Left forelimb (tissue), 1 donor: Measurements from ENCODE around the gene CYP51A1.
"Not testable (repeated sequence)": the region's sequence is repeated elsewhere in the genome, so short reads cannot be mapped to it uniquely, and the experiment has no call there.

Experiments used
- DNase-seq: peaks from one replicate; pipeline ENCODE4 v3.0.0-alpha.2; 2018; ENCODE audit warnings: low spot score

The CYP51A1 gene

DNA sequence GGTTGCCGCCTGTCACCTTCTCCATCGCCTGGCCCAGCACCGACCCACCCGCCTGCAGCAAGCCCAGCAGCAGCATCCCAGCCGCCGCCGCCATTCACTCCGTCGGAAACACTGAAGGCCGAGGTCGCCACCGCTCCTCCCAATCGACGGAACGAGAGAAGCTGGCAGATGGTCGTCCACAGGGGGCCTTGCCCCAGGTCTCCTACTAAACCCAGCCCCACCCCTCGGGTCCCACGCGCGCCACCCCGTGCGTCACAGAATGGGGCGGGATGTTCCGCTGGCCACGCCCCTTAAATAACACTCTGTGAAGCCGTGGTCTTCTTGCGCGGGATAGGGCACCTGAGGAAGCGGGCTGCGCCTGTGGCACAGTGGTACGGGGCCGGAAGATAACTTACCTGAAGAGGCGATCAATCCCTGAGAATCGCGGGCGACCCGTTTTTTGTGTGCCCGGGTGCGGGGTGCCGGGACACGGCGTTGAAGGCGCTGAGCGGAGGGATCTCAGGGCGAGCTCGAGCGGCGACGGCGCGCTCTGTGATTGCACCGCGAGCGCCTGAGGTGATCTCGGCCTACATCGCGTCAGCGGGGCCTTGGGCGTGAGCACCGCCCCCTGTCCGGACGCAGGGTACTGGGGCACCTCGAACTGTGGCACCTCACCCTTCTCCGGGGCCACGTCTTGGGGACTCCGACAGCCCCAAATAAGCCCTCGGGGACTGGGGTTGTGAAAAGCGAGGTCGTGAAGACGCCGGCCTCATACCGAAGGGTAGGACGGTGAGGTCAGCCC lies at the start of gene CYP51A1:
Gene CYP51A1, minus strand, starts transcription at position 207 of the 781 bp plus-strand sequence. Its CDS starts 113 bp downstream, at position 94.
- DNase-seq: peak; percentile 96

DNA sequence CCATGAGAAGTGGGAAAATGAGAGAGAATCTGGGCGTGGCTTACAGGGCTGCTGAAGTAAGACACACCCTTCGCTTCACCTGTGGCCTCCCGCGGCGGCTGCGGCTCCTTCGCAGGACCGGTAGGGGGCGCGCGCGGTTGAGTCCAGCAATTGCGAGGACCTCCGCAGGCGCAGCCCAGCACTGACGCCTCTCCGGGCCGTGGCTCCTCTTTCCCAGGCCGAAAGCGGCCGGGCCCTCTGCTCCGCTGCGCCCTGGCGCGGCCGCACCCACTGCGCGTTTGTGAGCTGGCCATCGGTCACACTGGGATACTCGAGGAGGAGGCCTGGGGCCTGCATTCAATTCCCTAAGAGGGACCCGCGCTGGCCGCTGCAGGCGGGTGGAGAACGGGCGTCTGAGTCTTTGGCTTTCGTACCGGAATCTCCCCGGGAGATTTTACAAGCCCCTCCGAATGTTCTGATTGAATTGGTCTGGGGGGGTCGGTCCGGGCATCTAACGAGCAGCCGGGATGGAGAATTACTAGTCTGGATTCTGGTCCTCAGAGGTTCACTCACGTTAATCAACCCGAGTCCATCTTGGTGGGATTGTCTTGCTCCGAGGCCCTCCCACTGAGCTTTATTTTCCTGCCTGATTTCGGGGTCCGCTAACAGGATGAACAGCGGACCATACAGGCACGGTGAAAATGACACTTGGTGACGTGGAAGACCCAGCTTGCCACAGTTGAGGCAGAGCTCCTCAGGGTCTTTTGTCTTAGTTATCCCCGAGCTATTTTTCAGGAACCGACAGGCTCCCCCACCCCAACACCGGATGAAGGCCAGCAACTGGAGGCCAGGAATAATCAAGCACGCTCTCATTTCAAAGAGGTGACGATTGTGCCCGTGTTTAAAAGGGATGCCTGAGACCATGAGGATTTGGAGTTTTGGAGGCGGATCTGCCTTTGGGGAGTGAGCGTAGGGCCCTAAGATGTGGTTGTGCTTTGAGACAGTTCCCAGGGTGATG lies 44.9 kb upstream of the CYP51A1 start, which contains the start of gene LRRD1:
Gene LRRD1, minus strand, starts transcription at position 215 of the 997 bp plus-strand sequence. CDS start 13,940 bp downstream, outside the sequence.
- peak; percentile 92 for DNase-seq

DNA sequence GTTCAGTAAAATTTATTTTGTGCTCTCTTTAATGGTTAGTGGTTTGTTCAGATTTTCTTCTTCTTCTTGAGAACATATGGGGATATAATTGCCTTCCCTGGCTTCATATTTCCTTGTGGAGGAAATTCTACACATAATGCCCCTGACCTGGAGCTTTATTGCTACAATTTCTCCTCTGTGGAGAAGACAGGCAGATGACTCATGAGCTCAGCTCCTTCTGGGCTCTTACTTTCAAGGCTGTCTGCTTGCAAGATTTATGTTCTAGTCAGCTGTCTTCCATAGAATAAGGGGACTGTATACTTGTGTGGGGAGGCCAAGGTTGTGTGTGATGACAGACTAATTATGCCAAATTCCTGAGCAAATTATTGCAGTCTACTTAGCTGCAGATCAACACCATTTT lies 43.1 kb upstream of the CYP51A1 start:
- DNase-seq: no peak

DNA sequence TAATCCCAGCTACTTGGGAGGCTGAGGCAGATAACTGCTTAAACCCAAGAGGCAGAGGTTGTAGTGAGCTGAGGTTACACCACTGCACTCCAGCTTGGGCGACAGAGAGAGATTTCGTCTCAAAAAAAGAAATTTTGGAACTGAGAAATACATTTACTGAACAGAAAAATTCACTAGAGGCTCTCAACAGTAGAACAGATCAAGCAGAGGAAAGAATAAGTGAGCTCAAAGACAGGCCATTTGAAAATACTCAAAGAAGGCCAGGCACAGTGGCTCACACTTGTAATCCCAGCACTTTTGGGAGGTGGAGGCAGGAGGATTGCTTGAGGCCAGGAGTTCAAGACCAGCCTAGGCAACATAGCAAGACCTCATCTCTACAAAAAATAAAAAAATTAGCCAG lies 35.3 kb upstream of the CYP51A1 start:
- not testable (repeated sequence) for DNase-seq

DNA sequence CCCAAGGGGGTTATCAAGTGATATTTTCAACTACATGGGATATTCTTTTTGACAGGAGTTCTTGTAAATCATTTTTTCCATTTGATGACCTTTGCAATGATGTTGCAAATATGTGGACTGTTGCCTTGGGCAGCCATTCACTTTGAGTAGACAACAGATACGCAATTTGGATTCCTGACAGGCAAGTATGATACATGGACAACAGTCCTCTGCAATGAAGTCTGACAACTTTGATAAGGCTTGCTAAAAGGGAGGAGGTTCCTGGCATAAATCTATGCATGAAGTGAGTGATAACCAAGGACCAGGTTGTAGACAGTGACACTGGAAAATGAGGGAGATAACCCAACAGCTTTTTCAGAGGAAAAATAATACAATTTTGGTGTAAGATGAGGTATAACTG lies 27.0 kb upstream of the CYP51A1 start:
- no peak for DNase-seq

DNA sequence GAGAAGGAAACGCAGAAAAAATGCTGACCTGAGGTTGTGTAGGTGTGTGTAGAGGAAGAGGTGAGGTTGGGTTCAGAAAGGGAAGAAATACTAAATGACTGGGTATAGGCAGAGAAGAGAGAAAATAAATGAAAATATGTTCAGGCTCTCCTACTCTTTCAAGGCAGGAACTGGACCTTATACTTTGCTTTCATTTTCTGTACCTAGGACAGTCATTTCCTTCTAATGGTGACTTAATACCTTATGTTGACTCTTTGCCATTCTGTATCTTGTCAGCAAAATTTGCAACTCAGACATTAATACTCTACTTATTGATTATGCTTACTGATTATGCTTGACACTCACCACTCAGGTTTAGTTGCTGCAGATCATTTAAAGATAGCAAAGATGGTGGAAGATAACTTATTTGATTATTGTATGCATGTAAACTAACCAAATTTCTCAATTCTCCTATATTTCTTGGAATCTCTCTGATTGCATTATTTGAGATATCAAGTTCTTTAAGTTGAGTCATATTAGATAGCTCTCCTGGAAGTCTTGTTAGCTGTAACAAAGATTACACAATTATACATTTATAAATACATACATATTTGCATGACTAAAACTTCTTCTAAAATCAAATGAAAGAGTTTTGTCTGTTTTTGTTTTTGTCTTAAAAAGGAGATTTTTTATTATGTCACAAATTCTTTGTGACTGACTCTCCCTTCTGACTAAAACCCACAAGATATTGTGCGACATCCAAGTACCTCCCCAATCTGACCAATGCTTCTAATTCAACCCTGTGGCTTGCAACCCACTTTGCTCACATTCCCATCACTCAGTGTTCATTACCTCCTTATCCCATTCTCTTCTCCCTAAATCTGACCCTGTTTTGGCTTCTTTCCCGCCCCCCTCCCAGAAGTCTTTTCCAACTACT lies 24.6 kb upstream of the CYP51A1 start:
- no peak for DNase-seq

DNA sequence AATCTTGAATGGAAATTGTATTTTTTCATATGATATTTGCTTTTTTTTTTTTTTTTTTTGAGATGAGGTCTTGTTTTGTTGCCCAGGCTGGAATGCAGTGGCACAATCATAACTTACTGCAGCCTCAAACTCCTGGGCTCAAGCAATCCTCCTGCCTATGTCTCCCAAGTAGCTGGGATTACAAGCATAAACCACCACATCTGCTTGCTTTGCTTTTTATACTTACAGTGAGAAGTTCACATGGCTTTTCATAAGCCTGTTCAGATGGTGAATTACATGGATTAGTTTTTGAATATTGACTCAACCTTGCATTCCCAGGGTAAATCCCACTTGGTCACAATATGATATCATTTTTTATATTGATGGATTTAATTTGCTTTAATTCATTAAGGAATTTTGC lies 22.7 kb upstream of the CYP51A1 start:
- no peak for DNase-seq

DNA sequence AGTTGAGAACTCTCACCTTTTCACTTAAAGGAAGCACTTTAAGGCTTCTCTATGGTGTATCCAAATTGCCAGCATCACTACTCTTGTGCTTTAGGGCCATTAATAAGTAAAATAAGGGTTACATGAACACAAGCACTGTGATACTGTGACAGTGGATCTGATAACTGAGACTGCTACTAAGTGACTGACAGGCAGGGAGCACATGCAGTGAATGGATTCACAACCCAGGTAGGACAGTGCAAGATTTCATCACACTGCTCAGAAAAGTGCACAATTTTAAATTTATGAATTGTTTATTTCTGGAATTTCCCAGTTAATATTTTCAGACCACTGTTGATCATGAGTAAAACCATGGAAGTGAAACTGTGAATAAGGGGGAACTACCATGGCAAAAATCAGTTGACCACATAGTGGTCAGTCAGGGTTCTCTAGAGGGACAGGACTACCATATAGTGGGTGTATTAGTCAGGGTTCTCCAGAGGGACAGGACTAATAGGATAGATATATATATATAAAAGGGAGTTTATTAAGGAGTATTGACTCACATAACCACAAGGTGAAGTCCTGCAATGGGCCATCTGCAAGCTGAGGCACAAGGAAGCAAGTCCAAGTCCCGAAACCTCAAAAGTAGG lies 20.9 kb upstream of the CYP51A1 start:
- DNase-seq: no peak

DNA sequence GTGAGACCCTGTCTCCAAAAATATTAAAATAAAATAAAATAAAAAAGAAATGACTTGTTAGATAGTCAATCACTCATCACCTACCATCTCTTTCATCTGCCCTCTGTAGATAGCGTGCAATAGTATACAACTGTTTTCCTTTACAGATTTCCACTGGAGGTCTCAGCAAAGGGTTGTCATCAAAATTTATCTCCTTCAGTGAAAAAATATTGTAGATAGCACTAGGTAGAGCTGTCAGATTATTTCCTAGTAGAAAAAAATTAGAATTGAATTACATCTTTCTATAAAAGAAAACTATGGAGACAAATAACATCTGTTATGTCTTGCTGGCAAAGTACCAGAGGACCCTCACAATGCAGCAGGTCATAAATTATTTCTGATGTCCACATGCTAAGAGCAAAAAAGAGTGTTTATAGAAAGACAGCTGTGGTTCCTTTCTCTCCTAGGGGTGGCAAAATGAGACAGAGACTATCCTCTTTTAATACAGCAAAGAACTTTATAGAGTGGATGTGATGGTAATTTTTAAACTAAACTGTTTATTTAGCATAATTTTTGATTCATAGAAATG lies 16.3 kb upstream of the CYP51A1 start:
- no peak for DNase-seq

DNA sequence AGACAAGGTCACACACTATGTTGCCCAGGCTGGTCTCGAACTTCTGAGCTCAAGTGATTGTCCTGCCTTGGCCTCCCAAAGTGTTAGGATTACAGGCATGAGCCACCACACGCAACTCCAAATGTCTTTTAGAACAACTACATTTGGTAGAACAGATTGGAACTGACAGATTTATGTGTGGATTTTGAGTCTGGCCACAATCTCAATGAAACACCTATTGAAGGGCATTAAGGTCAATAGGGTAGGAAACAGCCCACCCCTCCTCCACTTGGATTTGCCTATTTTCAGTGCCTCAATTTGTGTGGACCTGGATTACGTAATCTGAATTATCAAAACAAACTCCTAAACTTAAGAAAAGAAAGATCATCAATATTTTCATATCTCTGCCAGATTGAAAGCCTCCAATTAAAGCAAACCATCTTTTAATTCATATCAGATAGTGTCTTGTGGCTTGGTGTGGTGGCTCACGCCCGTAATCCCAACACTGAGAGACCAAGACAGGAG lies 15.5 kb upstream of the CYP51A1 start:
- no peak for DNase-seq

DNA sequence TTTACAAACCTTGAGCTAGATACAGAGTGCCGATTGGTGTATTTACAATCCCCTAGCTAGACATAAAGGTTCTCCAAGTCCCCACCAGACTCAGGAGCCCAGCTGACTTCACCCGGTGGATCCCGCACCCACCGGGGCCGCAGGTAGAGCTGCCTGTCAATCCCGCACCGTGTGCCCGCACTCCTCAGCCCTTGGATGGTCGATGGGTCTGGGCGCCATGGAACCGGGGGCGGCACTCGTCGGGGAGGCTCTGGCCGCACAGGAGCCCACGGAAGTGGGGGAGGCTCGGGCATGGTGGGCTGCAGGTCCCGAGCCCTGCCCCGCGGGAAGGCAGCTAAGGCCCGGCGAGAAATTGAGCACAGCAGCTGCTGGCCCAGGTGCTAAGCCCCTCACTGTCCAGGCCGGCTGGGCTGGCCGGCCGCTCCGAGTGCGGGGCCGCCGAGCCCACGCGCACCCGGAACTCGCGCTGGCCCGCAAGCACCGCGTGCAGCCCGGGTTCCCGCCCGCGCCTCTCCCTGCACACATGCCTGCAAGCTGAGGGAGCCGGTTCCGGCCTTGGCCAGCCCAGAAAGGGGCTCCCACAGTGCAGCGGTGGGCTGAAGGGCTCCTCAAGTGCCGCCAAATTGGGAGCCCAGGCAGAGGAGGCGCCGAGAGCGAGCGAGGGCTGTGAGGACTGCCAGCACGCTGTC lies 9.1 kb upstream of the CYP51A1 start:
- DNase-seq: not testable (repeated sequence)

DNA sequence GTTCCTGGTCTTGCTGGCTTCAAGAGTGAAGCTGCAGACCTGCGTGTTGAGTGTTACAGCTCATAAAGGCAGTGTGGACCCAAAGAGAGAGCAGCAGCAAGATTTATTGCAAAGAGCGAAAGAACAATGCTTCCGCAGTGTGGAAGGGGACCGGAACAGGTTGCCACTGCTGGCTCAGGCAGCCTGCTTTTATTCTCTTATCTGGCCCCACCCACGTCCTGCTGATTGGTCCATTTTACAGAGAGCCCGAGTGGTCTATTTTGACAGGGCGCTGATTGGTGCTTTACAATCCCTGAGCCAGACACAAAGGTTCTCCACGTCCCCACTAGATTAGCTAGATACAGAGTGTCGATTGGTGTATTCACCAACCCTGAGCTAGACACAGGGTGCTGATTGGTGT lies 8.5 kb upstream of the CYP51A1 start:
- not testable (repeated sequence) for DNase-seq

DNA sequence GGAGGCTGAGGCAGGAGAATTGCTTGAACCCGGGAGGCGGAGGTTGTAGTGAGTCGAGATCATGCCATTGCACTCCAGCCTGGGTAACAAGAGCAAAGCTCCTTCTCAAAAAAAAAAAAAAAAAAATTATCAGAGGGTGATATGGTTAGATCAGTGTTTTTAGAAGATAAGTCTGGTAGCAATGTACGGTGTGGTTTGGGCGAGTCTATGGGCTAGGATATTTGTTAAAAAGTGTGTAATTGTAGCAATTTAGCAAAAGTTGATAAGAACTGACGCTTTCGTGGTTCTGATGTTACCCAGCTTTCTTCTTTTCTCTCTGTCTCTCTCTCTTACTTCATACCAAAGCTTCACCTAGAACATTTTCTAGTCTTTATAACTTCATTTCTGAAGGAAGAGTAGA lies 6.9 kb upstream of the CYP51A1 start:
- no peak for DNase-seq

DNA sequence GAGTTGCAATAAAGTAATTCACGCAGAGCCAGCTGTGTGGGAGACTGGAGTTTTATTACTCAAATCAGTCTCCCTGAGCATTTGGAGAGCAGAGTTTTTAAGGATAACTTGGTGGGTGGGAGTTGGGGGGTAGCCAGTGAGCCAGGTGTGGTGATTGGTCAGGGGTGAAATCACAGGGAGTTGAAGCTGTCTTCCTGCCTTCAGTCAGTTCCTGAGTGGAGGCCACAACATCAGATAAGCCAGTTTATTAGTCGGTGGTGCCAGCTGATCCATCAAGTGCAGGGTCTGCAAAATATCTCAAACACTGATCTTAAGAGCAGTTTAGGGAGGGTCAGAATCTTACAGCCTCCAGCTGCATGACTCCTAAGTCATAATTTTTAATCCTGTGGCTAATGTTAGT lies 3.3 kb upstream of the CYP51A1 start:
- no peak for DNase-seq

DNA sequence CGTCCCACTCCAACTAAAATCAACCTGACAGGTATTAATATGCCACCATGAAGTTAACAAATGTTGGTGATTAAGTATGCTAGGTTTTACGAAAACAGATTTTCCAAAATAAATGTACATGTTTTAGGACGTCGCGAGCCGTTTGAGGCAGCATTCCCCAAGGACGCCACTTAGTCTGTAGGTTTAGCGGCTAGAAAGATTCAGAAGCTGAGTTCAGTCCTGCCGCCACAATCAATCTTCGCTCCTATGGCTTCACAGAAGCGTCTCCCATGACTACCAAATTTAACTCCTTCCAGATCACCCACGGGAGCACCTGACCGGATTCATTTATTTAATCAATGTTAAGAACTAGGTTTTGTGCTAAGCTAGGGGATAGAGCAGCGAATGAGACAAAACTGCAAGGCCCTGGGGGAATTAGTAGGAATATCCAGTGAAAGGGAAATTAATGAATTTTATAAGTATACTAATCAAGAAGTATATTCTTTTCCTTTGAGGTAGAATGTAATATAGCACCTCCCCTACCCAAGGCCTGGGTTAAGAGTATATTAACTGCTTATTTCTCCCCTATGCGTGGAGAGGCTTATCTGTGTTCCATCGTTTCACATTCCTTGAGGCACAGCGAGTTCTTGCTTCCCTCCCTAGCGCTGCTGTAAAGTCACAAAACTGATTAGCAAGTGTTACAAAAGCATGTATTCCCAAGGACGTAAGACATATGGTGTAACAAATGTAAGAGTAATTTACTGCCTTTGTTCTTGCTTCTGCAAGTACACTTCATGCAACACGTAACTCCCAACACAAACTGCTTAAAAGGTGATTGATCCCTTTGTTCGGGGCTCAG lies 994 bp upstream of the CYP51A1 start:
- DNase-seq: no peak

DNA sequence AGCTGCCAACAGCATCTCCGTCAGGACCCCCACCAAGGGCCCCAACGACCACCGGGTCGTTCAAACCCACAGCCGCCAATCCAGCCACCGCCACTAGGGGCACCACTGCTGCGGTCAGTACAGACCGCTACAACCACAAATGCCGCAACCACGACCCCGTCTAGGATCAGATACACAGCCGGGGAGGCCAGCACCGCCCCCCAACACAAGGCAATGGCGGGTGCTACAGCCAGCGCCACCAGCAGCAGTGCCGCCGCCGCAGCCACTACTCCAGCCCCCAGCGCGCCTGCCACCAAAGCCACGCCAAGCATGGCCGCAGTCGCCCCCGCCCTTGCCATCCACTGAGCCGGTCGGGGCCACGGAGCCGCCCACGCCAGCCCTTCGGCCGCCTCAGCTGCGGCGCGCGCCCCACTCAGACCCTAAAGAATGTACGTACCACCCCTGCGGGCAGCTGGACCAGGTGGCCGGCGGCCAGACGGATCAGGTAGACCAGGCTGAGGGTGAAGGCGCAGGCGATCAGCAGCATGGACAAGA lies 473 bp downstream of the CYP51A1 start:
- DNase-seq: peak; percentile 85

DNA sequence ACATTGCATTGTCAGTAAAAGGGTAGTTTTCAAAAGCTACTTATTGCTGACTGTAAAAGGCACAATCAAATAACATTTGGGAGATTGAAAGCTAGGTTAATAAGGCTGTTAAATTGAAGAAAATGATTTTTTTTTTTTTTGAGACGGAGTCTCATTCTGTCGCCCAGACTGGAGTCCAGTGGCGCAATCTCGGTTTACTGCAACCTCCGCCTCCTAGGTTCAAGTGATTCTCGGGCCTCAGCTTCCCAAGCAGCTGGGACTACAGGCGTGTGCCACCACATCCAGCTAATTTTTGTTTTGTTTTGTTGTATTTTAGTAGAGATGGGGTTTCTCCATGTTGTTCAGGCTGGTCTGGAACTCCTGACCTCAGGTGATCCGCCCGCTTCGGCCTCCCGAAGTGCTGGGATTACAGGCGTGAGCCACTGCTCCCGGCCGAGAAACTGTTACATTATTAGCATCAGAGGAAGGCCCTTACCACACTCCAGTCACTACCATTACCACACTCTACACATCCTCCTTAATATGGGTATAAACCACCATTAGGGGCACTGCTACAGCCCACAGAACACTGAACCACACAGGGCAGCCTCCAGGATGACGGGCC lies 1.0 kb downstream of the CYP51A1 start:
- DNase-seq: no peak

DNA sequence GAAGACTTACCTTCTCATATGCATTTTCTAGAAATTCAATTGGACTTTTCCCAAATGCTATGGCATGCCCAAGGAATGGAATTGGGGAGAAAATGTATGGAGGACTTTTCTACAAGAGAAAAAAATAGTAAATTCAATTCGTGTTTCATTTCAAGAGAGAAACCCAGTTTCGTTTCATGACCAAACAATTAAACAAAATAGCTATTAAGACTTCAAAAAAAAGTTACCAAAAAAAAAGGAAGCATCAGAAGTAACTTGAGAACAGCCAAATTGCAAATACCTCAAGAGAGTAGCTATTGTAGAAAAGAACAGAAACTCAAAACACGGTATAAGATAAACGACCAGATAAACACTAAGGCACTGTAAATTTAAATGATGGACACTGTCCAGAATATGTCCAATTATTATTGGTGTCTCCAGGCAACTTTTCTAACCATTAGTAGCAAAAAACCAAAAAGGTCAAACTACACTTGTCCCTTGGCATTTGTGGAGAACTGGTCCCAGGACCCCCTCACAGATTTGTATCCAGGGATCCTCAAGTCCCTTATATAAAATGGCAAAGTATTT lies 2.4 kb downstream of the CYP51A1 start:
- DNase-seq: no peak
